H1 (cell line): ENCODE results near the gene SMIM41. TPM values are rescaled to one million over a fixed set of nuclear protein-coding genes. Genes with fewer than 3 reads are reported as not detected.
A peak's percentile ranks its signal among the peaks of the same experiment; 100 is the strongest.
"Not testable (repeated sequence)": the region's sequence is repeated elsewhere in the genome, so short reads cannot be mapped to it uniquely, and the experiment has no call there.

ENCODE experiments used
- CTCF ChIA-PET: fragments of 300-600 bp; sonication (Branson Sonifier 250); formaldehyde crosslinking; loops from one replicate; lab custom pipeline; 2021; ENCODE audit not compliant: partially characterized antibody; lab: Charles Lee
- POLR2A ChIA-PET: fragments of 300-600 bp; sonication (Branson Sonifier 250); formaldehyde crosslinking; loops from one replicate; lab custom pipeline; 2021; ENCODE audit warnings: inconsistent platforms; ENCODE audit not compliant: partially characterized antibody; lab: Charles Lee
- DNase-seq, 2 experiments: peaks; one replicate each; pipeline versions ENCODE4 v3.0.0 to v3.0.0-alpha.2; 2010 to 2022; ENCODE audit warnings: low spot score in 2 of 2, low read depth in 1 of 2, mixed read lengths in 1 of 2
- FAIRE-seq: peaks from 2 replicates; lab custom pipeline; 2011; peaks lifted over from hg19 to GRCh38; lab: Jason Lieb, UNC
- H2AFZ ChIP-seq: 2 replicates; pipeline ENCODE4 v1.8.1; 2012; ENCODE audit warnings: low read length, inconsistent platforms
- H2AK5ac ChIP-seq: 2 replicates; pipeline ENCODE4 v1.6.1; 2013; ENCODE audit warnings: low read depth, low read length
- H2BK120ac ChIP-seq: replicated peaks from 2 replicates; pipeline ENCODE3; 2013; ENCODE audit warnings: low read depth, low read length, inconsistent platforms
- H2BK12ac ChIP-seq: 2 replicates; pipeline ENCODE4 v1.6.1; 2013; ENCODE audit warnings: low read depth, low read length
- H2BK15ac ChIP-seq: 2 replicates; pipeline ENCODE4 v1.6.1; 2013; ENCODE audit warnings: low read length
- H2BK20ac ChIP-seq: 2 replicates; pipeline ENCODE4 v1.6.1; 2013; ENCODE audit warnings: low read length
- H2BK5ac ChIP-seq: 2 replicates; pipeline ENCODE4 v1.6.1; 2013; ENCODE audit warnings: low read depth, low read length
- H3K14ac ChIP-seq: 2 replicates; pipeline ENCODE4 v1.6.1; 2013; ENCODE audit warnings: inconsistent platforms; ENCODE audit not compliant: insufficient read length
- H3K18ac ChIP-seq: 2 replicates; pipeline ENCODE4 v1.6.1; 2013; ENCODE audit warnings: low read length; ENCODE audit errors: extremely low read depth
- H3K23ac ChIP-seq: 2 replicates; pipeline ENCODE4 v1.6.1; 2013; ENCODE audit warnings: inconsistent platforms; ENCODE audit not compliant: insufficient read length
- H3K23me2 ChIP-seq: 2 replicates; pipeline ENCODE4 v1.6.1; 2013; ENCODE audit warnings: low read depth, low read length
- H3K27ac ChIP-seq: 2 replicates; pipeline ENCODE4 v1.6.1; 2011; ENCODE audit warnings: low read depth, low read length, inconsistent platforms
- H3K27me3 ChIP-seq, 4 experiments: replicated peaks in 1 of 4; 1 replicate in 1 of 4; 2 replicates in 3 of 4; pipeline versions ENCODE4 v1.6.1 to v1.8.1; 2011 to 2013; ENCODE audit warnings: low read length in 3 of 4, mild to moderate bottlenecking in 3 of 4, inconsistent platforms in 2 of 4, mixed read lengths in 2 of 4, moderate library complexity in 1 of 4; ENCODE audit not compliant: control insufficient read depth in 3 of 4, insufficient read depth in 3 of 4; ENCODE audit errors: extremely low read depth in 1 of 4
- H3K36me3 ChIP-seq, 4 experiments: 2 replicates each; pipeline versions ENCODE4 v1.6.1 to v1.8.1; 2011 to 2013; ENCODE audit warnings: mild to moderate bottlenecking in 4 of 4, low read length in 3 of 4, moderate library complexity in 2 of 4, control low read depth in 1 of 4, inconsistent platforms in 1 of 4; ENCODE audit not compliant: insufficient read depth in 4 of 4, control insufficient read depth in 2 of 4
- H3K4ac ChIP-seq: replicated peaks from 2 replicates; pipeline ENCODE3; 2013; ENCODE audit warnings: low read length, low read depth, mixed read lengths, inconsistent platforms; ENCODE audit not compliant: insufficient read length
- H3K4me1 ChIP-seq, 4 experiments: replicated peaks in 1 of 4; 1 replicate in 1 of 4; 2 replicates in 3 of 4; pipeline versions ENCODE4 v1.6.1 to v1.8.1; 2011 to 2013; ENCODE audit warnings: low read length in 3 of 4, inconsistent platforms in 2 of 4, mixed read lengths in 1 of 4; ENCODE audit not compliant: insufficient read depth in 4 of 4, control insufficient read depth in 3 of 4
- H3K4me2 ChIP-seq, 2 experiments: 2 replicates each; pipeline versions ENCODE4 v1.6.1 to v1.8.1; 2011 to 2013; ENCODE audit warnings: low read depth in 2 of 2, low read length in 2 of 2, control low read depth in 1 of 2, inconsistent platforms in 1 of 2, mild to moderate bottlenecking in 1 of 2; ENCODE audit not compliant: insufficient read depth in 1 of 2
- H3K4me3 ChIP-seq, 4 experiments: fragments of 200-600, 300-600 bp in 1 of 4; sonication (generic), shearing (Covaris generic), sonication (Bioruptor Twin) in 1 of 4; 2 replicates each; pipeline versions ENCODE4 v1.5.1 to v1.8.1; 2011 to 2016; ENCODE audit warnings: low read length in 4 of 4, low read depth in 3 of 4, control low read depth in 2 of 4, inconsistent platforms in 2 of 4, mild to moderate bottlenecking in 2 of 4, mixed read lengths in 1 of 4, moderate library complexity in 1 of 4; ENCODE audit not compliant: insufficient read depth in 2 of 4; ENCODE audit errors: extremely low read depth in 1 of 4
- H3K56ac ChIP-seq: replicated peaks from 2 replicates; pipeline ENCODE3; 2013; ENCODE audit warnings: low read depth, mild to moderate bottlenecking, mixed read lengths, low read length, inconsistent platforms; ENCODE audit not compliant: insufficient read length
- H3K79me1 ChIP-seq: 2 replicates; pipeline ENCODE4 v1.6.1; 2013; ENCODE audit warnings: low read depth, low read length, control low read depth
- H3K79me2 ChIP-seq, 2 experiments: 2 replicates each; pipeline versions ENCODE4 v1.6.1 to v1.8.1; 2012 to 2013; ENCODE audit warnings: low read length in 2 of 2, mild to moderate bottlenecking in 2 of 2, inconsistent platforms in 1 of 2; ENCODE audit not compliant: insufficient read depth in 2 of 2, control insufficient read depth in 1 of 2
- H3K9ac ChIP-seq, 4 experiments: replicated peaks in 1 of 4; 1 replicate in 1 of 4; 2 replicates in 3 of 4; pipeline versions ENCODE4 v1.6.1 to v1.8.1; 2011 to 2013; ENCODE audit warnings: low read depth in 3 of 4, low read length in 3 of 4, control low read depth in 2 of 4, mild to moderate bottlenecking in 2 of 4, moderate library complexity in 2 of 4, inconsistent platforms in 1 of 4; ENCODE audit errors: extremely low read depth in 1 of 4
- H3K9me3 ChIP-seq, 2 experiments: 2 replicates each; pipeline versions ENCODE4 v1.6.1 to v1.8.1; 2012 to 2013; ENCODE audit warnings: mild to moderate bottlenecking in 2 of 2, moderate library complexity in 2 of 2, control low read depth in 1 of 2, inconsistent platforms in 1 of 2, low read depth in 1 of 2, low read length in 1 of 2, mixed read lengths in 1 of 2; ENCODE audit not compliant: insufficient read depth in 2 of 2
- H4K20me1 ChIP-seq, 2 experiments: replicated peaks in 1 of 2; 2 replicates each; pipeline versions ENCODE3 to v1.8.1; 2011 to 2013; ENCODE audit warnings: inconsistent platforms in 2 of 2, low read length in 2 of 2, mild to moderate bottlenecking in 1 of 2; ENCODE audit not compliant: insufficient read depth in 2 of 2, control insufficient read depth in 1 of 2
- H4K5ac ChIP-seq: 2 replicates; pipeline ENCODE4 v1.6.1; 2013; ENCODE audit warnings: low read length, low read depth, mixed read lengths, inconsistent platforms; ENCODE audit not compliant: insufficient read length
- H4K8ac ChIP-seq: 2 replicates; pipeline ENCODE4 v1.8.0; 2013; ENCODE audit warnings: mild to moderate bottlenecking, moderate library complexity, low read length, inconsistent platforms; ENCODE audit not compliant: insufficient read depth; ENCODE audit errors: extremely low read depth
- H4K91ac ChIP-seq: replicated peaks from 2 replicates; pipeline ENCODE3; 2013; ENCODE audit warnings: low read length, mixed read lengths, inconsistent platforms; ENCODE audit not compliant: insufficient read length
- WGBS, 2 experiments: shearing (Covaris generic) in 1 of 2; methylation state at CpG; one replicate each; pipeline versions ENCODE4 v1.1.6 to v1.1.7; 2013 to 2015; ENCODE audit warnings: low lambda C conversion rate in 2 of 2, mixed read lengths in 2 of 2, inconsistent platforms in 1 of 2, low coverage in 1 of 2, missing lambda C conversion rate in 1 of 2; ENCODE audit not compliant: insufficient replicate concordance in 2 of 2, insufficient coverage in 1 of 2, insufficient read length in 1 of 2; ENCODE audit errors: extremely low coverage in 1 of 2, missing lambda C conversion rate in 1 of 2; 5-methylcytosine and 5-hydroxymethylcytosine counted together
- polyA plus RNA-seq, 7 experiments: library from polyadenylated mRNA; depleted of rRNA in 3 of 7; stranded (reverse) in 5 of 7; unstranded in 2 of 7; fragments of >200 nt in 5 of 7; fragments of 200-250 nt in 2 of 7; gene quantifications; 1 replicate in 5 of 7; 2 replicates in 1 of 7; 4 replicates in 1 of 7; pipeline versions ENCODE4 v1.2.1 to v1.2.3, GENCODE V29; 2011 to 2013; ENCODE audit warnings: missing spikeins in 2 of 7, mixed read lengths in 2 of 7
- total RNA-seq: library from RNA; stranded (reverse); fragmentation: NEBNext Ultra II Directional; extraction: Animal tissue kit (Norgen Biotek cat#: 25700); gene quantifications from 2 replicates; pipeline ENCODE4 v1.2.1, GENCODE V29; 2021

SMIM41 gene
- total and polyA plus RNA-seq, 2 of the 8 experiments (the other 6 are each of a cell fraction or from before 2014, with no cell fraction given) = 0.28 to 0.98 TPM

- POLR2A ChIA-PET = interaction anchor here (1.1 to 2.5 kb wide), 4 partner anchors 10 to 48 kb away, joined by 3 to 6 read pairs (median 5); partner anchors contain the start of genes ATG101 and SMIM41
Measured at GRCh38 chr12:52117806-52118475, 38.4 kb downstream of the SMIM41 start.

More at GRCh38 chr12:52117806-52118475, 38.4 kb downstream of the SMIM41 start:
- Histone ChIP-seq H2BK12ac (peak overlapping the region; percentile 71; the same call in 1 of the 2 replicates), H2BK20ac (peak overlapping the region; percentile 48; the same call in 1 of the 2 replicates), H3K4me1 (peaks cover 8 to 19% (median 14%) of the 10 kb centered on the region in 4 experiments)
- H3K4me3 ChIP-seq, H4K91ac ChIP-seq, H3K18ac ChIP-seq, H4K20me1 ChIP-seq, H2BK15ac ChIP-seq, H2AK5ac ChIP-seq, H3K9me3 ChIP-seq, H3K36me3 ChIP-seq, H2BK120ac ChIP-seq, H3K27me3 ChIP-seq, H3K79me2 ChIP-seq, H2BK5ac ChIP-seq, H3K23ac ChIP-seq, H3K56ac ChIP-seq, H3K14ac ChIP-seq, H3K27ac ChIP-seq, H3K4ac ChIP-seq, H4K8ac ChIP-seq, H3K23me2 ChIP-seq, H3K4me2 ChIP-seq, H2AFZ ChIP-seq, DNase-seq, H4K5ac ChIP-seq, FAIRE-seq, H3K9ac ChIP-seq, H3K79me1 ChIP-seq: not testable (repeated sequence)
- CTCF ChIA-PET = interaction anchor here (1.2 to 12.6 kb wide), 11 partner anchors 8 to 114 kb away, joined by 3 to 338 read pairs (median 13); partner anchors contain the start of gene ATG101
- 89% methylated on average over 20 of the region's 20 CpGs; no CpG with 5 or more reads in 1 of the 2 experiments for WGBS, 2 experiments
